Ecto neural progenitor cell (in vitro differentiated cells): ENCODE data around the gene DMD.

ENCODE experiments used
- DNase-seq: peaks from one replicate; pipeline ENCODE4 v3.0.0-alpha.2; 2018; ENCODE audit warnings: low spot score

DMD gene

GRCh38 chrX:31178064-31178768 is 2033.1 kb downstream of the DMD start:
- no peak for DNase-seq

GRCh38 chrX:31170792-31171191 is 2040.6 kb downstream of the DMD start:
- no peak for DNase-seq

- DNase-seq: no peak
Measured at GRCh38 chrX:31168551-31168950, 2042.8 kb downstream of the DMD start.

- DNase-seq: no peak
Measured at GRCh38 chrX:31166832-31167231, 2044.5 kb downstream of the DMD start.

GRCh38 chrX:31166416-31166815 is 2044.9 kb downstream of the DMD start:
- DNase-seq: no peak

- no peak for DNase-seq
Measured at GRCh38 chrX:31165241-31166035, 2045.9 kb downstream of the DMD start.

- no peak for DNase-seq
Measured at GRCh38 chrX:31154946-31155345, 2056.4 kb downstream of the DMD start.

- DNase-seq: no peak
Measured at GRCh38 chrX:31153475-31154047, 2057.8 kb downstream of the DMD start.

GRCh38 chrX:31147175-31147574 is 2064.2 kb downstream of the DMD start:
- DNase-seq: no peak

- no peak for DNase-seq
Measured at GRCh38 chrX:31139961-31140360, 2071.4 kb downstream of the DMD start.

- no peak for DNase-seq
Measured at GRCh38 chrX:31138124-31138523, 2073.2 kb downstream of the DMD start.

- DNase-seq: no peak
Measured at GRCh38 chrX:31136144-31136611, 2075.2 kb downstream of the DMD start.

GRCh38 chrX:31132821-31133241 is 2078.5 kb downstream of the DMD start:
- no peak for DNase-seq

- DNase-seq: no peak
Measured at GRCh38 chrX:31130457-31131220, 2080.7 kb downstream of the DMD start.

GRCh38 chrX:31128855-31129254 is 2082.5 kb downstream of the DMD start:
- no peak for DNase-seq

GRCh38 chrX:31127716-31128115 is 2083.6 kb downstream of the DMD start:
- no peak for DNase-seq

GRCh38 chrX:31126205-31126604 is 2085.1 kb downstream of the DMD start:
- DNase-seq: no peak

GRCh38 chrX:31124536-31124935 is 2086.8 kb downstream of the DMD start:
- DNase-seq: no peak

- DNase-seq: no peak
Measured at GRCh38 chrX:31123335-31123734, 2088.0 kb downstream of the DMD start.

- DNase-seq: no peak
Measured at GRCh38 chrX:31117266-31117665, 2094.1 kb downstream of the DMD start.

GRCh38 chrX:31115398-31115797 is 2096.0 kb downstream of the DMD start:
- no peak for DNase-seq

- no peak for DNase-seq
Measured at GRCh38 chrX:31114858-31115257, 2096.5 kb downstream of the DMD start.
